Endothelial cell of umbilical vein (primary cell): ENCODE measurements around the gene DHFR. TPM values are rescaled to one million over a fixed set of nuclear protein-coding genes. Genes with fewer than 3 reads are reported as not detected.

Source experiments
- BruUV-seq: library from RNA; stranded (reverse); fragments of 400-500 nt; replicated peaks from 2 replicates; lab custom pipeline; 2021; lab: Mats Ljungman, UMichigan
- CTCF ChIA-PET: fragments of 300-600, 350-600 bp; sonication (Branson Sonifier 250); formaldehyde crosslinking; loops from one replicate; lab custom pipeline; 2021; ENCODE audit warnings: antibody characterized with exemption, inconsistent platforms; lab: Charles Lee
- POLR2A ChIA-PET: fragments of 300-600, 350-600 bp; sonication (Branson Sonifier 250); formaldehyde crosslinking; loops from one replicate; lab custom pipeline; 2021; ENCODE audit warnings: antibody characterized with exemption, inconsistent platforms; lab: Charles Lee
- DNase-seq: peaks from one replicate; pipeline ENCODE4 v3.0.0-alpha.2; 2011; ENCODE audit warnings: low read depth, low spot score
- FAIRE-seq: peaks from 2 replicates; lab custom pipeline; 2011; peaks lifted over from hg19 to GRCh38; lab: Jason Lieb, UNC
- H2AFZ ChIP-seq: 2 replicates; pipeline ENCODE4 v1.6.0; 2012; ENCODE audit warnings: low read depth, low read length, control low read depth, inconsistent platforms
- H3K27ac ChIP-seq: 2 replicates; pipeline ENCODE4 v1.5.1; 2011; ENCODE audit warnings: low read depth, mild to moderate bottlenecking, control low read depth, low read length, moderate library complexity; ENCODE audit not compliant: insufficient read depth
- H3K27me3 ChIP-seq, 2 experiments: 2 replicates each; pipeline versions ENCODE4 v1.6.0 to v1.6.1; 2011; ENCODE audit warnings: low read length in 2 of 2, mixed read lengths in 1 of 2; ENCODE audit not compliant: control insufficient read depth in 2 of 2, insufficient read depth in 2 of 2
- H3K36me3 ChIP-seq, 2 experiments: 2 replicates in 1 of 2; 3 replicates in 1 of 2; pipeline ENCODE4 v1.5.1; 2011; ENCODE audit warnings: low read length in 2 of 2, mild to moderate bottlenecking in 1 of 2, moderate library complexity in 1 of 2; ENCODE audit not compliant: control insufficient read depth in 2 of 2, insufficient read depth in 2 of 2; ENCODE audit errors: extremely low read depth in 1 of 2
- H3K4me1 ChIP-seq: 3 replicates; pipeline ENCODE4 v1.5.1; 2011; ENCODE audit warnings: mild to moderate bottlenecking, low read length; ENCODE audit not compliant: control insufficient read depth, insufficient read depth; ENCODE audit errors: extremely low read depth
- H3K4me2 ChIP-seq: 2 replicates; pipeline ENCODE4 v1.6.1; 2011; ENCODE audit warnings: low read length, control low read depth, mixed read lengths; ENCODE audit not compliant: insufficient read depth
- H3K4me3 ChIP-seq, 3 experiments: fragments of 200-600 bp in 1 of 3; sonication (generic), shearing (Covaris generic) in 1 of 3; replicated peaks in 1 of 3; 2 replicates each; pipeline ENCODE4 v1.5.1; 2011 to 2016; ENCODE audit warnings: control low read depth in 3 of 3, low read length in 3 of 3, mild to moderate bottlenecking in 2 of 3, inconsistent platforms in 1 of 3, low read depth in 1 of 3, moderate library complexity in 1 of 3; ENCODE audit not compliant: insufficient read depth in 1 of 3
- H3K79me2 ChIP-seq: 2 replicates; pipeline ENCODE4 v1.6.0; 2012; ENCODE audit warnings: low read length, inconsistent platforms; ENCODE audit not compliant: control insufficient read depth, insufficient read depth
- H3K9ac ChIP-seq: replicated peaks from 2 replicates; pipeline ENCODE3; 2011; ENCODE audit warnings: low read length, control low read depth; ENCODE audit not compliant: insufficient read depth; ENCODE audit errors: extremely low read depth
- H3K9me1 ChIP-seq: replicated peaks from 3 replicates; pipeline ENCODE4 v1.6.0; 2011; ENCODE audit warnings: mild to moderate bottlenecking, low read length; ENCODE audit not compliant: control insufficient read depth, insufficient read depth; ENCODE audit errors: extremely low read depth
- H3K9me3 ChIP-seq: replicated peaks from 2 replicates; pipeline ENCODE4 v1.5.1; 2012; ENCODE audit warnings: low read length, inconsistent platforms; ENCODE audit not compliant: control insufficient read depth, insufficient read depth
- H4K20me1 ChIP-seq: replicated peaks from 2 replicates; pipeline ENCODE3; 2011; ENCODE audit warnings: mild to moderate bottlenecking, low read length; ENCODE audit not compliant: control insufficient read depth, insufficient read depth; ENCODE audit errors: extremely low read depth
- JUN ChIP-seq: IDR thresholded peaks from 2 replicates; pipeline ENCODE4 v1.6.1; 2011; ENCODE audit warnings: borderline replicate concordance, low read depth; ENCODE audit not compliant: insufficient read length, insufficient read depth
- POLR2AphosphoS5 ChIP-seq: IDR thresholded peaks from 2 replicates; pipeline ENCODE4 v1.6.1; 2012; ENCODE audit warnings: low read depth, mild to moderate bottlenecking, control low read depth, low read length, moderate library complexity; ENCODE audit not compliant: insufficient read depth
- dilution Hi-C: fragments of 300-500 bp; cut with MboI; formaldehyde crosslinking; loops from one replicate; pipeline ENCODE4 v1.15.0; 2019; ENCODE audit warnings: low sequenced_read_pairs; ENCODE audit not compliant: extremely low pct_ligation_motif_present
- intact Hi-C: fragments of 100-400 bp; cut with micrococcal nuclease; formaldehyde crosslinking; loops from one replicate; pipeline ENCODE4 v1.10.0; 2022
- polyA plus RNA-seq, 4 experiments: library from polyadenylated mRNA; depleted of rRNA in 3 of 4; stranded (reverse) in 3 of 4; unstranded in 1 of 4; fragments of >200 nt; gene quantifications; 2 replicates each; pipeline versions ENCODE4 v1.2.1 to v1.2.3, GENCODE V29; 2011 to 2012; ENCODE audit warnings: missing spikeins in 1 of 4
- total RNA-seq: library from RNA; stranded (reverse); gene quantifications from 2 replicates; pipeline ENCODE4 v1.2.3, GENCODE V29; 2021
- TF ChIP-seq, protein P1 (sequence below): IDR thresholded peaks from 2 replicates; pipeline ENCODE4 v1.6.1; 2011; ENCODE audit not compliant: insufficient read depth, insufficient read length

DHFR gene
- total and polyA plus RNA-seq, 2 donors (not counting 3 experiments of a cell fraction or from before 2014, with no cell fraction given) = 17.6 to 35.8 TPM

DNA sequence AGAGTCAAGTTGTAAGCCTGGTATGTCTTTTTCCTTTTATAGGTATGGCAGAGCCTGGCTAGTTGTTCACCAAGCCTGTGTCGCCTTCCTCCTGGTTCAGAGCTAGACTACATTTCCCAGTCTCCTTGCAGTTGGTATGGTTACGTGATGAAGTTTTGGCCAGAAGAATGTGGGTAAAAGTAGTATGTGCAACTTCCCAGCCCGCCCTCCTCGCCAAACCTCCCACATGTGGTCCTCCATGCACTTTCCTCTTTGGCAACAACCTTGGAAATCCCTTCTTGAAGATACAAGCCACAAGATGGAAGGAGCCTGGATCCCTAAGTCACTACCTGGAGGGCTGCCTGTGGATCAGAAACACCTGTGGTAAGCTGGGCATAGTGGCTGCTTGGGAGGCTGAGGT, 36.3 kb downstream of the DHFR start:
- POLR2A ChIA-PET = no interaction called here
- H3K9me3 ChIP-seq = no peaks in the 10 kb centered on the region
- H3K79me2 ChIP-seq = no peaks in the 10 kb centered on the region
- no peak overlapping the region for H2AFZ ChIP-seq
- no peak overlapping the region for H3K9ac ChIP-seq
- no peak for FAIRE-seq
- no peak overlapping the region for H3K4me2 ChIP-seq
- dilution Hi-C loops (no loop called here), intact Hi-C loops (no loop called here)
- no peaks in the 10 kb centered on the region for H3K27me3 ChIP-seq
- CTCF ChIA-PET = no interaction called here
- no peak overlapping the region for H3K27ac ChIP-seq
- no peak overlapping the region for H3K4me3 ChIP-seq
- H4K20me1 ChIP-seq = no peaks in the 10 kb centered on the region
- H3K4me1 ChIP-seq = no peaks in the 10 kb centered on the region
- BruUV-seq = no TSS peak
- DNase-seq = no peak
- H3K36me3 ChIP-seq = no peaks in the 10 kb centered on the region
- no peak for TF ChIP-seq POLR2AphosphoS5
- no peaks in the 10 kb centered on the region for H3K9me1 ChIP-seq

DNA sequence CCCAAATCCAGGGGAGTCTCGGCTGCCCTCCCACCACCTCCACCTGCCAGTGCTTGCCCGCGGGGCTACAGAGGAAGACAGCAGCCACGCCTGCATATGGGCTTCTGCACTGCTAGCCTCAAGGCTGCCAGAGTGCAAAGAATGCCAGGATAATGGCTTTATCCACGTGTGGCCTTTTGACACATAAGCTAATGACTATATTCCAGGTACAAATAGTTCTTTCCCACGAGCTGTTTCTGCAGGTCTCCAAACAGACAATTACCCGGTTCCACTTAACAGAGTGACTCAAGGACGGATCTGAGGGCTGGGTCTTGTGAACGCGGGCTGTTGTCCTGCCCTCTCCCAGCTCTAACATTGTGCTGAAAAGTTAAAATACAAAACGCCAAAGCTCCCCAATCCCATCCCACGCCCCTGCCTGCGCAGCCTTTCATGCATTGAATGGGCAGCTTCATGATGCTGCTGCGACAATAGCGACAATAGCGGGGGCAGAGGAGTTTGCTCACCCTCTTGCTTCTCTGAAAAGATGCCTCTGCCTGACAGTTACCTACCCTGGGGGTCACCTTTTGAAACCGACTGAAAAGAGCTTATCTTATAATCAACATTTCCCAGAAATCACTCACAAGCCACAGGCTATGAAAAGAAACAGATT, 39.4 kb downstream of the DHFR start:
- no peaks in the 10 kb centered on the region for H4K20me1 ChIP-seq
- dilution Hi-C loops = no loop called here
- H2AFZ ChIP-seq = no peak overlapping the region
- H3K79me2 ChIP-seq = no peaks in the 10 kb centered on the region
- no peaks in the 10 kb centered on the region for H3K27me3 ChIP-seq
- no TSS peak for BruUV-seq
- no peaks in the 10 kb centered on the region for H3K9me1 ChIP-seq
- H3K9ac ChIP-seq = no peak overlapping the region
- H3K9me3 ChIP-seq = no peaks in the 10 kb centered on the region
- no peaks in the 10 kb centered on the region for H3K4me1 ChIP-seq
- no peak for DNase-seq
- no peak overlapping the region for H3K27ac ChIP-seq
- intact Hi-C loops = no loop called here
- no peak for TF ChIP-seq JUN
- TF ChIP-seq, protein P1, sequence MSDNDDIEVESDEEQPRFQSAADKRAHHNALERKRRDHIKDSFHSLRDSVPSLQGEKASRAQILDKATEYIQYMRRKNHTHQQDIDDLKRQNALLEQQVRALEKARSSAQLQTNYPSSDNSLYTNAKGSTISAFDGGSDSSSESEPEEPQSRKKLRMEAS = no peak
- H3K4me3 ChIP-seq = no peak overlapping the region
- ChIA-PET CTCF (no interaction called here), POLR2A (no interaction called here)
- no peak for FAIRE-seq
- H3K4me2 ChIP-seq = no peak overlapping the region
- no peaks in the 10 kb centered on the region for H3K36me3 ChIP-seq
